GM21737 (cell line): ENCODE measurements around the gene TAF12.
"Not testable (repeated sequence)": the region's sequence is repeated elsewhere in the genome, so short reads cannot be mapped to it uniquely, and the experiment has no call there.

Source experiments
- ATAC-seq: cut with Tn5 transposase; IDR thresholded peaks from one replicate; pipeline ENCODE4 v1.9.1; 2021; ENCODE audit warnings: mild to moderate bottlenecking, moderate library complexity; ENCODE audit not compliant: unreplicated experiment

TAF12 gene

GRCh38 chr1:28642847-28643635 lies at the start of gene TAF12:
Gene TAF12, minus strand, starts transcription at chr1:28643067. Its CDS starts 20,986 bp downstream, at chr1:28622081.
- ATAC-seq = peak; percentile 69

- not testable (repeated sequence) for ATAC-seq
Observed at GRCh38 chr1:28691627-28692026, 48.8 kb upstream of the TAF12 start.

- ATAC-seq = no peak
Observed at GRCh38 chr1:28684937-28685336, 42.1 kb upstream of the TAF12 start.

GRCh38 chr1:28682840-28683239 lies 40.0 kb upstream of the TAF12 start:
- ATAC-seq = no peak

- no peak for ATAC-seq
Observed at GRCh38 chr1:28680151-28680550, 37.3 kb upstream of the TAF12 start.

GRCh38 chr1:28675924-28676257 lies 33.0 kb upstream of the TAF12 start:
- no peak for ATAC-seq

GRCh38 chr1:28672971-28673370 lies 30.1 kb upstream of the TAF12 start:
- ATAC-seq = not testable (repeated sequence)

GRCh38 chr1:28671254-28671780 lies 28.4 kb upstream of the TAF12 start:
- ATAC-seq = no peak

- peak; percentile 46 for ATAC-seq
Observed at GRCh38 chr1:28668956-28669723, 26.3 kb upstream of the TAF12 start.

GRCh38 chr1:28668191-28668955 lies 25.5 kb upstream of the TAF12 start, which contains the start of gene GMEB1:
Gene GMEB1, plus strand, starts transcription at chr1:28668784. Its CDS starts 14,829 bp downstream, at chr1:28683613.
- peak; percentile 80 for ATAC-seq

- ATAC-seq = no peak
Observed at GRCh38 chr1:28666806-28667205, 23.9 kb upstream of the TAF12 start.

- ATAC-seq = no peak
Observed at GRCh38 chr1:28663871-28664470, 21.1 kb upstream of the TAF12 start.

- ATAC-seq = no peak
Observed at GRCh38 chr1:28656335-28656734, 13.5 kb upstream of the TAF12 start.

- ATAC-seq = not testable (repeated sequence)
Observed at GRCh38 chr1:28655448-28656311, 12.8 kb upstream of the TAF12 start.

GRCh38 chr1:28653870-28654269 lies 11.0 kb upstream of the TAF12 start:
- not testable (repeated sequence) for ATAC-seq

- ATAC-seq = not testable (repeated sequence)
Observed at GRCh38 chr1:28653063-28653462, 10.2 kb upstream of the TAF12 start.

GRCh38 chr1:28648474-28649198 lies 5.8 kb upstream of the TAF12 start, which contains the start of gene RNU11:
Gene RNU11, plus strand, starts transcription at chr1:28648600.
- peak; percentile 49 for ATAC-seq

- peak; percentile 67 for ATAC-seq
Observed at GRCh38 chr1:28648008-28648473, 5.2 kb upstream of the TAF12 start.

GRCh38 chr1:28646040-28646439 lies 3.2 kb upstream of the TAF12 start:
- no peak for ATAC-seq
